ENCODE measurements around the gene NEDD4L.
A peak's percentile ranks its signal among the peaks of the same experiment; 100 is the strongest.

The NEDD4L gene

DNA sequence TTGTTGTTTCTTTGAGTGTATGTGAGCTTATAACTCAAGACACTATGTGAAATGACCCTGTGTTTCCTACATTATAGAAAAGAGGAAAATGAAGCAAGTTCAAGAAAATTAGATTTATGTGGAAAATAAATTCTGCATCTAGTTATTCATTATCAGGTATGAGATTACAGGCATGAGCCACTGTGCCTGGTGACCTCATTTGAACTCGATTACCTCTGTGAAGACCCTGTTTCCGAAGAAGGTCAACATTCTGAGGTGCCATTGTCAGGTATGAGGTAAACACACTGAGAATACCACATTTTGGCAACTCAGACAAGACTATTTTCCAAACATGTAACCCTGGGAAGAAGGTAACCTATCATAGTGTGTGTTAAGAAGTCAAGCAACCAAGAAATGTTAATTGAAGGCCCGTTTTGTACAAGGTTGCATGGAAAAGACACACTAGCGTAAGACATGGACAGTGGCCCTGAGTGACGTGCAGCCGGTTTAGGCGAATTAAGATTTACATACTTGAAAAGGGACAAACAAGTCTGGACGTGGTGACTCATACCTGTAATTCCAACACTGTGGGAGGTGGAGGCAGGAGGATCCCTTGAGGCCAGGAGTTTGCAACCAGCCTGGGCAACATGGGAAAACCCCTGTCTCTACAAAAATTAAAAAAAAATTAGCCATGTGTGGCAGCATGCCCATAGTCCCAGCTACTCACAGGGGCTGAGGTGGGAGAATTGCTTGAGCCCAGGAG is 186.6 kb downstream of the NEDD4L start:
- Histone ChIP-seq H3K4me1 (ENCODE audit: control insufficient read depth, insufficient read depth, low read length) (peaks cover 81% of the 10 kb centered on the region), H3K9ac (ENCODE audit: low read length) (peak overlapping the region; percentile 6), H3K9me3 (ENCODE audit: control insufficient read depth, low read length) (no peaks in the 10 kb centered on the region), H3K4me3 (ENCODE audit: low read length) (no peak overlapping the region), H3K27me3 (ENCODE audit: control insufficient read depth, insufficient read depth, low read length) (no peaks in the 10 kb centered on the region), H3K36me3 (ENCODE audit: control insufficient read depth, insufficient read depth, low read length) (no peaks in the 10 kb centered on the region)

DNA sequence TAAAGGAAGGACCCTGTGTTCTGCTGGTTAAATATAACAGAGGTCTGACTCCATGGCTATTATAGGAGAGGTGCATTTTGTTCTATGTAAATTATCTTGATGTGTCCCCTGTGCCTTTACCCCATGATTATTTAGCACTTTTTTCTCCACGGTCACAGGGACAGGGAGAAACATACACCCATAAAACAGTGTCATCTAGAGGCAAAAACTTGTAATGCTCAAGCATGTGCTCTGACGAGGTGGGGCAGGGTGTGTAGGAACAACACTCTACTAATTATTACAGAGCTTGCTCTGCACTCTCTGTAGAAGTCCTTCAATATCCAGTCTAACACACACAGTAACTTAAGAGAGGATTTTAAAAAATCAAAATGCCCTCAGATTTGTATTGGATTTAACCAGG is 187.9 kb downstream of the NEDD4L start:
- no peaks in the 10 kb centered on the region for H3K27me3 ChIP-seq (ENCODE audit: control insufficient read depth, insufficient read depth, low read length)
- no peak overlapping the region for H3K9ac ChIP-seq (ENCODE audit: low read length)
- no peaks in the 10 kb centered on the region for H3K9me3 ChIP-seq (ENCODE audit: control insufficient read depth, low read length)
- H3K4me3 ChIP-seq (ENCODE audit: low read length) = no peak overlapping the region
- peaks cover 74% of the 10 kb centered on the region for H3K4me1 ChIP-seq (ENCODE audit: control insufficient read depth, insufficient read depth, low read length)
- no peaks in the 10 kb centered on the region for H3K36me3 ChIP-seq (ENCODE audit: control insufficient read depth, insufficient read depth, low read length)

DNA sequence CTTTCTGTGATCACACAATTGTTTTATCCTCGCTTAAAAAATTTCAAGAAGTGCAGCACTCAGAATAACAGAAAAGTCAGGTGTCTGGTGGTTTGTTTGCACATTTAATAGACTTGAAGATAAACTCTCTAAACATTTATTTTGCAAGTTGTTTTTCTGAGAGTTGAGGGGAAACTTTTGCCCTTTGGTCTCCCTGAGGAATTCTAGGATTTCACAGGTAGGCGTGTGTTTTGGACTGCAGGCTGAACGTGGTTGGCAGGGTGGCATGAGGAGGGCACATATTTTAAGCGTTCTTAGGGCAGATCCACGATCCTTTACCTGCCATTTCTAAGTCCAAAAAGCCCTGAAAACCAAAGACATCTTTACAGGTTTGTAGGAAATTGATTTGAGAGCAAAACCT is 188.6 kb downstream of the NEDD4L start:
- H3K4me3 ChIP-seq (ENCODE audit: low read length) = no peak overlapping the region
- no peaks in the 10 kb centered on the region for H3K36me3 ChIP-seq (ENCODE audit: control insufficient read depth, insufficient read depth, low read length)
- no peaks in the 10 kb centered on the region for H3K27me3 ChIP-seq (ENCODE audit: control insufficient read depth, insufficient read depth, low read length)
- no peak overlapping the region for H3K9ac ChIP-seq (ENCODE audit: low read length)
- peaks cover 70% of the 10 kb centered on the region for H3K4me1 ChIP-seq (ENCODE audit: control insufficient read depth, insufficient read depth, low read length)
- H3K9me3 ChIP-seq (ENCODE audit: control insufficient read depth, low read length) = no peaks in the 10 kb centered on the region

DNA sequence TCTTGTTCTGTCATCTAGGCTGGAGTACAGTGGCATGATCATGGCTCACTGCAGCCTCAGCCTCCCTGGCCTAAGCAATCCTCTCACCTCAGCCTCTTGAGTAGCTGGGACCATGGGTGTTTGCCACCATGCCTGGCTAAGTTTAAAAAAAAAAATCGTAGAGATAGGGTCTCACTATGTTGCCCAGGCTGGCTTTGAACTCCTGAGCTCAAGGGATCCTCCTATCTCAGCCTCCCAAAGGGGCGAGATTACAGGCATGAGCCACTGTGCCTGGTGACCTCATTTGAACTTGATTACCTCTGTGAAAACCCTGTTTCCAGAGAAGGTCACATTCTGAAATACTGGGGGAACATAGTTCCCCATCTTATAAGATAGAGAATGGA is 190.3 kb downstream of the NEDD4L start:
- Histone ChIP-seq H3K4me3 (ENCODE audit: low read length) (no peak overlapping the region), H3K9ac (ENCODE audit: low read length) (no peak overlapping the region), H3K9me3 (ENCODE audit: control insufficient read depth, low read length) (no peaks in the 10 kb centered on the region), H3K4me1 (ENCODE audit: control insufficient read depth, insufficient read depth, low read length) (peaks cover 54% of the 10 kb centered on the region), H3K36me3 (ENCODE audit: control insufficient read depth, insufficient read depth, low read length) (no peaks in the 10 kb centered on the region), H3K27me3 (ENCODE audit: control insufficient read depth, insufficient read depth, low read length) (no peaks in the 10 kb centered on the region)

DNA sequence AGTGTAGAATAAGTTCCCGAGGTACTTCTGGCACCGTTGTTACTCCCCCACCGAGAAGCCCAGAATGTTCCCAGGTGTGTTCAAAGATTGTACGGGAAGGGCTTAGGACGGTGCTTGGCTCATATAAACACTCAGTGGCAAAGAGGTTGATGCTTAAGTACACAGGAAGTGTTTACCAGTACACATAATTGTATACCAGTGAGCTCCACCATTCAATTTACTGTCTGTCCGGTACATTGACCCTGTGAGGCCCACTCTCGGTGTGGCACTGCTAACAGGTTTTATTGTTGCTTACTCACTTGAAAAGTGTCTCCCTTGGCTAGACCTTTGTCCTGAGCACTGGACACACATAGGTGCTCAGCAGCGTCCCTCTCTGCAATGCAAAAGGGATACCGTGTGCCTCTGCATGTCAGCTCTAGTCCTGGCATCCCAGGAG is 191.0 kb downstream of the NEDD4L start:
- H3K4me1 ChIP-seq (ENCODE audit: control insufficient read depth, insufficient read depth, low read length) = peaks cover 48% of the 10 kb centered on the region
- H3K9ac ChIP-seq (ENCODE audit: low read length) = no peak overlapping the region
- H3K27me3 ChIP-seq (ENCODE audit: control insufficient read depth, insufficient read depth, low read length) = no peaks in the 10 kb centered on the region
- H3K4me3 ChIP-seq (ENCODE audit: low read length) = no peak overlapping the region
- no peaks in the 10 kb centered on the region for H3K9me3 ChIP-seq (ENCODE audit: control insufficient read depth, low read length)
- no peaks in the 10 kb centered on the region for H3K36me3 ChIP-seq (ENCODE audit: control insufficient read depth, insufficient read depth, low read length)

DNA sequence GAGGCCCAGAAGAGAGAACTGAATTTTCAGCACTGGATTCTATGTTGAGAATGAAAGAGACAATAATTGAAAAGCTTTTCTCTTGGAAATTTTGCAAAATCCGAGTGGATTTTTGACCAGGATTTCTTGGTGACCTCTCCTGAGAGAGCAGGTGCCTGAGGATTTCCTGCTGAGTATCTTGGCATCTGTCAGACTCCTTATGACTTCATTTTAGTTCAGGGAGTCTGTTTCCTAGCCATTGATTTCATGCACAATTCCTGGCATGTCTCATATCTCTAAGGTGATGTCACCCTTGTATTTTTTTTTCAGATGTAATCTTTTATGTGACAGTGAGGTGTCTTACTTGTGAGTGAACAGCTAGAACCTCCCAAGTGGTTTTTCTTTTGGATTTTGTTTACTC is 195.9 kb downstream of the NEDD4L start:
- no peak overlapping the region for H3K4me3 ChIP-seq (ENCODE audit: low read length)
- no peak overlapping the region for H3K9ac ChIP-seq (ENCODE audit: low read length)
- no peaks in the 10 kb centered on the region for H3K9me3 ChIP-seq (ENCODE audit: control insufficient read depth, low read length)
- peaks cover 17% of the 10 kb centered on the region for H3K4me1 ChIP-seq (ENCODE audit: control insufficient read depth, insufficient read depth, low read length)
- H3K36me3 ChIP-seq (ENCODE audit: control insufficient read depth, insufficient read depth, low read length) = no peaks in the 10 kb centered on the region
- H3K27me3 ChIP-seq (ENCODE audit: control insufficient read depth, insufficient read depth, low read length) = no peaks in the 10 kb centered on the region

DNA sequence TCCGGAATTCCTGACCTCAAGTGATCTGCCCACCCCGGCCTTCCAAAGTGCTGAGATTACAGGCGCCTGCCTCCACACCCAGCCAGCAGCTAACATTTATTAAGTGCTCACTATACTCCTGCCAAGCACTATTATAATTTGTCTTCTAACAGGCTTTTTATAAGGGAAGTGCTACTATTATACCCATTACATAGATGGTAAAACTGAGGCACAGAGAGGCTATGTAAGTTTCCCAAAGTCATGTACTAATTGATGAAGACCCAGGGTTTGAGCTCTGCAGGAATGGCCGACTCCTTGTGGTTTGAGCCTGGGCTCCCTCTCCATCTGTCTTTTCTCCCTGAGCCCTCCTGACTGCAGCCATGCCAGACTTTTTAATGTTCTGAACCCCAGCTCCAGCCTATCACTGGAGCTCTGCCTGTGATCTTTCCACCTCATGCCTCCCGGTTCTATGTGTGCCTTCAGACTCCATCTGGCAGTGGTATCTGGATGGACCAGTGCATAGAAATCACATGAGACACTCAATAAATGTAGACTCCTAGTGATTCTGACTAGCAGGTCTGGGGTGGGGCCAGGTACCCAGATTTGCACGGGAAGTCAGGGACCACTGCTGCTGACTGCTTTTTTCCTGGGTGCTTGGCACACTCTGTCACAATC is 197.1 kb downstream of the NEDD4L start:
- no peaks in the 10 kb centered on the region for H3K9me3 ChIP-seq (ENCODE audit: control insufficient read depth, low read length)
- no peaks in the 10 kb centered on the region for H3K27me3 ChIP-seq (ENCODE audit: control insufficient read depth, insufficient read depth, low read length)
- H3K4me1 ChIP-seq (ENCODE audit: control insufficient read depth, insufficient read depth, low read length) = peaks cover 11% of the 10 kb centered on the region
- no peak overlapping the region for H3K9ac ChIP-seq (ENCODE audit: low read length)
- H3K36me3 ChIP-seq (ENCODE audit: control insufficient read depth, insufficient read depth, low read length) = no peaks in the 10 kb centered on the region
- H3K4me3 ChIP-seq (ENCODE audit: low read length) = no peak overlapping the region

DNA sequence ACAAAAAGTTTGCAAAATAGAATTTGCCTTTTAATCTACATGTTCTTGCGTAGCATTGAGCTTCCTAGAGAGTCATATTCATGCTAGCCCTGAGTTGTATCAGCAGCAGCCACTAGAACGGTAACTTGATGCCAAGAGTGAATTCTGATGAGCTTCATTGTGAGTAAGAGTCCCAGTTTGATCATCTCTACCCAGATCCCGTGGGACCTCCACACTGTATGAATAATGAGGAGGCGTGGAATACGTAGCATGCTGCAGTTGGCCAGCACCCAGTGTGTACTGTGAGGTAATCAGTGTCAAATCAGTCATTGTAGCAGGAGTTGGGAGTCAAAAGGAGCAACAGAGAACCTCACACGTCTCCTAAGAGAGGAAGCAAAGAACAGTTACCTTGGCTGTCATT is 197.9 kb downstream of the NEDD4L start:
- Histone ChIP-seq H3K27me3 (ENCODE audit: control insufficient read depth, insufficient read depth, low read length) (no peaks in the 10 kb centered on the region), H3K9ac (ENCODE audit: low read length) (no peak overlapping the region), H3K9me3 (ENCODE audit: control insufficient read depth, low read length) (no peaks in the 10 kb centered on the region), H3K36me3 (ENCODE audit: control insufficient read depth, insufficient read depth, low read length) (no peaks in the 10 kb centered on the region), H3K4me1 (ENCODE audit: control insufficient read depth, insufficient read depth, low read length) (peaks cover 14% of the 10 kb centered on the region), H3K4me3 (ENCODE audit: low read length) (peak overlapping the region; percentile 3)

DNA sequence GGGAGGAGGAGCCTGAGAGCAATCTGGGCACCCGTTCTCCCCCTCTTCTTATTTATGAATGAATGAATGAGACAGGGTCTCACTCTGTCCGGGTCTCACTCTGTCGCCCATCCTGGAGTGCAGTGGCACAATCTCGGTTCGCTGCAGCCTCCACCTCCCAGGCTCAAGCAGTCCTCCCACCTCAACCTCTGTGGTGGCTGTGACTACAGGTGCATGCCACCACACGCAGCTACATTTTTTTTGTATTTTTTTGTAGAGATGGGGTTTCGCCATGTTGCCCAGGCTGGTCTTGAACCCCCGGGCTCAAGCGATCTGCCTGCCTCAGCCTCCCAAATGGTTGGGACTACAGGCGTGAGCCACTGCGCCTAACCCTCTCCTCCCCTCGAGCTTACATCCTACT is 198.4 kb downstream of the NEDD4L start:
- Histone ChIP-seq H3K36me3 (ENCODE audit: control insufficient read depth, insufficient read depth, low read length) (no peaks in the 10 kb centered on the region), H3K4me1 (ENCODE audit: control insufficient read depth, insufficient read depth, low read length) (peaks cover 19% of the 10 kb centered on the region), H3K9me3 (ENCODE audit: control insufficient read depth, low read length) (no peaks in the 10 kb centered on the region), H3K9ac (ENCODE audit: low read length) (no peak overlapping the region), H3K27me3 (ENCODE audit: control insufficient read depth, insufficient read depth, low read length) (no peaks in the 10 kb centered on the region), H3K4me3 (ENCODE audit: low read length) (no peak overlapping the region)

DNA sequence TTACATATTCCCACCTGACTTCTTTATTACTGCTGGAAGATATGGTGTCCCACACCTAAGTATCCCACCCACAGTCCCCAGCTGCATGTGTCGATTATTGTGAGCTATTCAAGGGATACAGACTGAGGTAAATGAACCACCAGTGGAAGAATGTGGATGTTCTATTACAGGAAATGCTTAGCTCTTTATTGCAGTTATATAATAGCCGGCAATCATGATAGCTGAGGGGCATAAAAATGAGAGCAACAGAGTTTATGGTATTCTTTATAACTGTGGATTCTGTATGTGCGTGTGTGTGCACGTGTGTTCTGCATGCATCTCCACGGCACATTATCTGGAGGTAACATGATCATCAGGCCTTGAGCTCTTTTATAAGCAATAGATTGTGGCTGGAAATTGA is 198.9 kb downstream of the NEDD4L start:
- no peak overlapping the region for H3K4me3 ChIP-seq (ENCODE audit: low read length)
- H3K4me1 ChIP-seq (ENCODE audit: control insufficient read depth, insufficient read depth, low read length) = peaks cover 25% of the 10 kb centered on the region
- H3K27me3 ChIP-seq (ENCODE audit: control insufficient read depth, insufficient read depth, low read length) = no peaks in the 10 kb centered on the region
- H3K9ac ChIP-seq (ENCODE audit: low read length) = no peak overlapping the region
- no peaks in the 10 kb centered on the region for H3K9me3 ChIP-seq (ENCODE audit: control insufficient read depth, low read length)
- H3K36me3 ChIP-seq (ENCODE audit: control insufficient read depth, insufficient read depth, low read length) = no peaks in the 10 kb centered on the region

DNA sequence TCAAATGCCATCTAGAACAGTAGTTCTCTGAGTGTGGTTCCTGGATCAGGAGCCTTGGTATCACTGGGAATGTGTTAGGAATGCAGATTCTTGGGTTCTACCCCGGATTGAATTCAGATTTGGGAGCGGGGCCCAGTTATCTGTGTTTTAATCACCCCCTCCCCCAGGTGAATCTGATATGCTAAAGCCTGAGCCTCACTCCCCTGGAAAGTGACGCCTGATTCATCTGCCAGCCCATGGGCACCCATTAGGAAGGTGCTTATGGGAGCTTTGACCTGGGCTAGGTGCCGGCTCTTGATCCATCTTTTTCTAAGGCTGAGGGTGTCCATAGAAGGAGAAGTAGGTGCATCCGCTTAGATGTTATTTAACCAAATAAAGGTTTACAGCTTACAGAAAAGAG is 199.4 kb downstream of the NEDD4L start:
- Histone ChIP-seq H3K9me3 (ENCODE audit: control insufficient read depth, low read length) (no peaks in the 10 kb centered on the region), H3K36me3 (ENCODE audit: control insufficient read depth, insufficient read depth, low read length) (no peaks in the 10 kb centered on the region), H3K4me3 (ENCODE audit: low read length) (no peak overlapping the region), H3K9ac (ENCODE audit: low read length) (no peak overlapping the region), H3K4me1 (ENCODE audit: control insufficient read depth, insufficient read depth, low read length) (peaks cover 25% of the 10 kb centered on the region), H3K27me3 (ENCODE audit: control insufficient read depth, insufficient read depth, low read length) (no peaks in the 10 kb centered on the region)

DNA sequence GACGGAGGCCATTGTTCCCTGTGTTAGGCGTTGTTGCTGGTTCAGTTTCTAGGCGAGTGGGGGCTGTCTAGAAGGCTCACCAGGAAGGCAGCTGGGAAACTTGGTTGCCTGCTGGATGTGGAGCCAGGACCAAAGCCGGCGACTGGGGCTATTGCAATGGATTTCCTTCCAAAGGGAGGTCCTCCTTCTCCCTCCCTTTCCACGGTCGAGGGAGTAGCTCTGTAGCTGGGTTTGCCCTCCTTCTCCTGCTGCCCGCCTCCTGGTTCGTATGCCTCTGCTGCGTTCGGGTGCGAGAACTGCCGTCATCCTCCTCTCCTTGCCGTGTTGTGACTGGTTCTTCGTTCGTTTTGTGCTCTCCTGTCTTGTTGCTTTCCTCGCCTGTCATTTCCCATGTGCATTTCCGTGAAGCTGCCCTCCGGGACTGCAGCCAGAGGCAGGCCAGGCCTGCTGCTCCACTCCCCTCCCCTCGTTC is 203.4 kb downstream of the NEDD4L start:
- Histone ChIP-seq H3K9ac (ENCODE audit: low read length) (peak overlapping the region; percentile 54), H3K4me3 (ENCODE audit: low read length) (no peak overlapping the region), H3K4me1 (ENCODE audit: control insufficient read depth, insufficient read depth, low read length) (peaks cover 14% of the 10 kb centered on the region), H3K36me3 (ENCODE audit: control insufficient read depth, insufficient read depth, low read length) (no peaks in the 10 kb centered on the region), H3K27me3 (ENCODE audit: control insufficient read depth, insufficient read depth, low read length) (no peaks in the 10 kb centered on the region), H3K9me3 (ENCODE audit: control insufficient read depth, low read length) (no peaks in the 10 kb centered on the region)
